HepG2 (cell line): Measurements from ENCODE around the gene SMIM13. TPM values are rescaled to one million over a fixed set of nuclear protein-coding genes. Genes with fewer than 3 reads are reported as not detected.

Experiments used
- ATAC-seq: fragments of 200-7000 bp; cut with Tn5 transposase; 3 replicates; pipeline ENCODE4 v1.9.1; 2020; ENCODE audit warnings: mild to moderate bottlenecking, moderate library complexity
- BruUV-seq: library from RNA; stranded (reverse); fragments of 400-500 nt; replicated peaks from 2 replicates; lab custom pipeline; 2021; lab: Mats Ljungman, UMichigan
- CTCF ChIA-PET: fragments of 300-600 bp; formaldehyde crosslinking; extraction: SDS; loops from one replicate; lab custom pipeline; 2021; ENCODE audit warnings: low total read pairs, inconsistent platforms, low intra/inter-chr PET ratio; lab: Yijun Ruan, JAX
- POLR2A ChIA-PET: fragments of 350-600 bp; sonication (Branson Sonifier 250); formaldehyde crosslinking; loops from one replicate; lab custom pipeline; 2020; ENCODE audit warnings: antibody characterized with exemption, inconsistent platforms; lab: Yijun Ruan, JAX
- DNase-seq: peaks from one replicate; pipeline ENCODE4 v3.0.0-alpha.2; 2015; ENCODE audit warnings: low spot score
- FAIRE-seq: peaks from 3 replicates; lab custom pipeline; 2011; peaks lifted over from hg19 to GRCh38; lab: Jason Lieb, UNC
- H2AFZ ChIP-seq: one replicate; pipeline ENCODE4 v1.6.1; 2011; ENCODE audit warnings: low read length, inconsistent platforms
- H3K27ac ChIP-seq: fragments of 300-600 bp; 3 replicates; pipeline ENCODE4 v1.8.0; 2011; ENCODE audit warnings: mixed run types, mild to moderate bottlenecking, mixed read lengths, low read length, inconsistent platforms; ENCODE audit not compliant: insufficient read depth; ENCODE audit errors: extremely low read length
- H3K27me3 ChIP-seq, 2 experiments: fragments of 200-600 bp in 1 of 2; 2 replicates in 1 of 2; 3 replicates in 1 of 2; pipeline versions ENCODE4 v1.6.0 to v1.8.0; 2011; ENCODE audit warnings: low read length in 2 of 2, mild to moderate bottlenecking in 2 of 2, moderate library complexity in 2 of 2, inconsistent platforms in 1 of 2; ENCODE audit not compliant: insufficient read depth in 2 of 2, control insufficient read depth in 1 of 2
- H3K36me3 ChIP-seq, 2 experiments: fragments of 200-600 bp in 1 of 2; replicated peaks in 1 of 2; 2 replicates in 1 of 2; 3 replicates in 1 of 2; pipeline versions ENCODE4 v1.5.1 to v1.8.0; 2011; ENCODE audit warnings: low read length in 2 of 2, inconsistent platforms in 1 of 2; ENCODE audit not compliant: insufficient read depth in 2 of 2, control insufficient read depth in 1 of 2
- H3K4me1 ChIP-seq: 2 replicates; pipeline ENCODE4 v1.5.1; 2012; ENCODE audit warnings: low read length, inconsistent platforms; ENCODE audit not compliant: insufficient read depth
- H3K4me2 ChIP-seq: 2 replicates; pipeline ENCODE4 v1.6.0; 2011; ENCODE audit warnings: low read depth, low read length, inconsistent platforms
- H3K4me3 ChIP-seq, 3 experiments: fragments of 200-600 bp in 1 of 3; sonication (generic), shearing (Covaris generic) in 1 of 3; replicated peaks in 1 of 3; 2 replicates each; pipeline ENCODE4 v1.5.1; 2011 to 2016; ENCODE audit warnings: low read length in 3 of 3, inconsistent platforms in 2 of 3, low read depth in 2 of 3, mild to moderate bottlenecking in 2 of 3, control low read depth in 1 of 3, mixed read lengths in 1 of 3; ENCODE audit not compliant: insufficient read depth in 1 of 3
- H3K79me2 ChIP-seq: one replicate; pipeline ENCODE4 v1.6.1; 2011; ENCODE audit warnings: low read length, inconsistent platforms; ENCODE audit not compliant: insufficient read depth
- H3K9ac ChIP-seq: 2 replicates; pipeline ENCODE4 v1.6.0; 2011; ENCODE audit warnings: mild to moderate bottlenecking, low read depth, low read length, inconsistent platforms; ENCODE audit not compliant: insufficient read depth
- H3K9me3 ChIP-seq: 2 replicates; pipeline ENCODE4 v1.5.1; 2012; ENCODE audit warnings: mild to moderate bottlenecking, low read length
- H4K20me1 ChIP-seq: 2 replicates; pipeline ENCODE4 v1.6.0; 2011; ENCODE audit warnings: inconsistent platforms, mild to moderate bottlenecking, low read length, moderate library complexity; ENCODE audit not compliant: insufficient read depth
- ASH2L ChIP-seq: fragments of 300-600, 200-600 bp; sonication (generic); IDR thresholded peaks from 2 replicates; pipeline ENCODE4 v1.7.0; 2017; ENCODE audit warnings: low read depth, mild to moderate bottlenecking, moderate library complexity, mixed read lengths, low read length; ENCODE audit not compliant: insufficient read length
- CBFB ChIP-seq: sonication (generic); formaldehyde crosslinking; IDR thresholded peaks from 2 replicates; pipeline ENCODE4 v1.4.0; 2020; ENCODE audit warnings: missing genetic modification reagents
- CEBPG ChIP-seq: IDR thresholded peaks from 2 replicates; pipeline ENCODE4 v1.6.1; 2016
- FOXO1 ChIP-seq: sonication (generic); formaldehyde crosslinking; IDR thresholded peaks from 2 replicates; pipeline ENCODE4 v1.4.0; 2020; ENCODE audit warnings: missing genetic modification reagents
- JUND ChIP-seq: sonication (generic); formaldehyde crosslinking; IDR thresholded peaks from 2 replicates; pipeline ENCODE4 v1.8.0; 2022; ENCODE audit warnings: mild to moderate bottlenecking, missing genetic modification reagents
- KLF6 ChIP-seq: IDR thresholded peaks from 2 replicates; pipeline ENCODE4 v1.8.0; 2016; ENCODE audit warnings: missing biosample characterization, missing genetic modification reagents
- MAZ ChIP-seq, 2 experiments: sonication (generic) in 1 of 2; formaldehyde crosslinking in 1 of 2; IDR thresholded peaks; 2 replicates each; pipeline versions ENCODE4 v1.5.0 to v1.6.1; 2012 to 2020; ENCODE audit warnings: low read depth in 2 of 2, mild to moderate bottlenecking in 2 of 2, borderline replicate concordance in 1 of 2, improper control_type of control experiment in 1 of 2, low read length in 1 of 2, missing genetic modification reagents in 1 of 2, moderate library complexity in 1 of 2
- NONO ChIP-seq, 2 experiments: fragments of 450-650 bp in 1 of 2; sonication (generic) in 1 of 2; formaldehyde crosslinking in 1 of 2; IDR thresholded peaks in 1 of 2; conservative IDR thresholded peaks in 1 of 2; 2 replicates each; pipeline versions ENCODE4 v1.6.1 to v1.8.0; 2017 to 2022; ENCODE audit warnings: mild to moderate bottlenecking in 1 of 2, missing genetic modification reagents in 1 of 2, moderate library complexity in 1 of 2
- NR2F1 ChIP-seq, 2 experiments: fragments of 450-650 bp in 1 of 2; formaldehyde crosslinking in 1 of 2; IDR thresholded peaks; 2 replicates each; pipeline versions ENCODE4 v1.5.0 to v1.6.1; 2016 to 2020; ENCODE audit warnings: mild to moderate bottlenecking in 1 of 2, missing compliant biosample characterization in 1 of 2, missing genetic modification reagents in 1 of 2, moderate library complexity in 1 of 2
- PPARG ChIP-seq: conservative IDR thresholded peaks from 2 replicates; pipeline ENCODE4 v1.6.1; 2016; ENCODE audit warnings: missing biosample characterization, missing genetic modification reagents
- SALL1 ChIP-seq: sonication (generic); formaldehyde crosslinking; IDR thresholded peaks from 2 replicates; pipeline ENCODE4 v1.8.0; 2022; ENCODE audit warnings: mild to moderate bottlenecking, missing genetic modification reagents
- SALL2 ChIP-seq: sonication (generic); formaldehyde crosslinking; IDR thresholded peaks from 2 replicates; pipeline ENCODE4 v1.8.1; 2023; ENCODE audit warnings: mild to moderate bottlenecking, missing genetic modification reagents, inconsistent platforms
- SRF ChIP-seq: IDR thresholded peaks from 2 replicates; pipeline ENCODE4 v1.6.1; 2011; ENCODE audit warnings: mild to moderate bottlenecking, low read depth, low read length, moderate library complexity
- ZFP36 ChIP-seq: fragments of 150-350 bp; IDR thresholded peaks from 2 replicates; pipeline ENCODE4 v1.6.1; 2018; ENCODE audit warnings: borderline replicate concordance, low read length, low read depth; ENCODE audit not compliant: partially characterized antibody
- ZNF136 ChIP-seq: sonication (generic); formaldehyde crosslinking; IDR thresholded peaks from 2 replicates; pipeline ENCODE4 v1.8.1; 2022; ENCODE audit warnings: low read depth, mild to moderate bottlenecking, moderate library complexity, missing genetic modification reagents
- ZNF331 ChIP-seq: sonication (generic); formaldehyde crosslinking; IDR thresholded peaks from 2 replicates; pipeline ENCODE4 v1.4.0; 2020; ENCODE audit warnings: missing genetic modification reagents
- ZNF788 ChIP-seq: sonication (generic); formaldehyde crosslinking; IDR thresholded peaks from 2 replicates; pipeline ENCODE4 v1.5.0; 2020; ENCODE audit warnings: mild to moderate bottlenecking, missing genetic modification reagents, borderline replicate concordance
- ZNF816 ChIP-seq: sonication (generic); formaldehyde crosslinking; IDR thresholded peaks from 2 replicates; pipeline ENCODE4 v1.8.0; 2022; ENCODE audit warnings: missing genetic modification reagents, mild to moderate bottlenecking, borderline replicate concordance
- ZSCAN21 ChIP-seq: sonication (generic); formaldehyde crosslinking; IDR thresholded peaks from 2 replicates; pipeline ENCODE4 v1.8.0; 2022; ENCODE audit warnings: mild to moderate bottlenecking, missing genetic modification reagents, moderate library complexity, borderline replicate concordance
- WGBS: methylation state at CpG from one replicate; pipeline ENCODE4 v1.1.6; 2017; ENCODE audit warnings: low lambda C conversion rate; 5-methylcytosine and 5-hydroxymethylcytosine counted together
- in situ Hi-C: cut with HindIII; loops from 2 replicates; pipeline ENCODE4 v1.10.0; 2017; ENCODE audit warnings: low pct_unique_long_range_greater_than_20kb; ENCODE audit not compliant: extremely low pct_ligation_motif_present
- intact Hi-C: fragments of 100-400 bp; cut with micrococcal nuclease; formaldehyde crosslinking; loops from one replicate; pipeline ENCODE4 v1.10.0; 2022; ENCODE audit not compliant: unreplicated experiment
- polyA plus RNA-seq, 8 experiments: library from polyadenylated mRNA; depleted of rRNA in 3 of 8; stranded (reverse) in 7 of 8; unstranded in 1 of 8; fragments of >200 nt; fragmentation: Illumina TruSeq in 4 of 8; extraction: Trizol in 4 of 8; gene quantifications; 2 replicates each; pipeline versions ENCODE4 v1.2.1 to v1.2.3, GENCODE V29; 2011 to 2016; ENCODE audit warnings: low read depth in 4 of 8, missing spikeins in 1 of 8, mixed read lengths in 1 of 8; ENCODE audit not compliant: insufficient read depth in 1 of 8
- total RNA-seq, 5 experiments: library from RNA; depleted of rRNA; stranded (reverse); fragments of >200 nt; fragmentation: Illumina TruSeq; extraction: Trizol; gene quantifications; 2 replicates each; pipeline ENCODE4 v1.2.3, GENCODE V29; 2016; ENCODE audit warnings: low read depth in 1 of 5
- TF ChIP-seq, protein P1 (sequence below): sonication (generic); formaldehyde crosslinking; IDR thresholded peaks from 2 replicates; pipeline ENCODE4 v1.5.0; 2020; ENCODE audit warnings: missing genetic modification reagents
- TF ChIP-seq, protein P2 (sequence below): sonication (generic); formaldehyde crosslinking; IDR thresholded peaks from 2 replicates; pipeline ENCODE4 v1.8.1; 2023; ENCODE audit warnings: mild to moderate bottlenecking, missing genetic modification reagents

The SMIM13 gene
- total and polyA plus RNA-seq, 2 of the 13 experiments (the other 11 are each of a cell fraction or from before 2014, with no cell fraction given), result 2.7 to 10.2 TPM

DNA sequence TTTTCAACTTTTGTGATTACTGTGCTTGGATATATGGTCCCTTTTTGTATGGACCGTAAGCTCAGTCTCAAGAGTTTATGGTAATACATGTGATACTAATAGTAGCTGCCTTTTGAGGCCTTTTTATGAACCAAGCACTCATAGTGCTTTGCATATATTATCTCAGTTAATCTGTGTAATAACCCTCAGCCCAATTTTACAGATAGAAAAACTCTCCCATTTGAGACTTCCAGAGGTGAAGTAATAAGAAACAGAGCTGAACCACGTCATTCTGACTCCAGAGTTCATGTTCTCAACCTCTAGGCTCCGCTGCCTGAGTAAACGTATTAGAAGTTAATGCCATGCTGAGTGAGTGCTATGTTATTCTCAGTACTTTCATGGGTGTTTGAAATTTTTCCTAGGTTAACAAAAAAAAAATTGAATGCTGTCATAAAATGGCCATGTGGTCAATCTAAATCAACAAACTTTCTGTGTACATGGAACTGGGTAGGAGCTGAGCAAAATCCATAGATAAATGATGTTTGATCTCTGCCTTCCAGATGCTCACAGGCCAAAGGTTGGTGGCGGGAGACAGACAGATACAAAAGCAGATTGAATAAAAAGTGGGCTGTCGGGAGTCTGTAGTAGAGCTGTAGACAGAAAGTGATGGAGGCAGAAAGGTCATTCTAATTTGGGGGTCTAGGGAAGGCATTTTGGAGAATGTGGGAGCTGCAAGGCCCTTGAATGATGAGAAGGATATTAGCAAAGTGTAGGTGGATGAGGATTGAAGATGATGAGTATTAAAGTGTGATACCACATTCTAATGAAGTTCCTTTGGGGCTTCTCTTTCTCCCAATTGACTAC lies 26.9 kb upstream of the SMIM13 start:
- ATAC-seq, result peak; percentile 93
- TF ChIP-seq NR2F1 (CRISPR knock-in tag; IDR thresholded peaks at IDR 0.05), result peak in 1 of 2 experiments; percentile 84; a peak in 3 of 4 replicates
- TF ChIP-seq ZSCAN21 (CRISPR knock-in tag), result peak; percentile 60; the same call in 1 of the 2 replicates
- no peak for TF ChIP-seq ZFP36
- TF ChIP-seq NONO (IDR thresholded peaks at IDR 0.05), result no peak
- 0 out of 2 replicates have a peak, but pooled peaks have one; percentile 48 for TF ChIP-seq NONO (CRISPR knock-in tag; conservative IDR thresholded peaks at IDR 0.05)
- TF ChIP-seq, protein P1, sequence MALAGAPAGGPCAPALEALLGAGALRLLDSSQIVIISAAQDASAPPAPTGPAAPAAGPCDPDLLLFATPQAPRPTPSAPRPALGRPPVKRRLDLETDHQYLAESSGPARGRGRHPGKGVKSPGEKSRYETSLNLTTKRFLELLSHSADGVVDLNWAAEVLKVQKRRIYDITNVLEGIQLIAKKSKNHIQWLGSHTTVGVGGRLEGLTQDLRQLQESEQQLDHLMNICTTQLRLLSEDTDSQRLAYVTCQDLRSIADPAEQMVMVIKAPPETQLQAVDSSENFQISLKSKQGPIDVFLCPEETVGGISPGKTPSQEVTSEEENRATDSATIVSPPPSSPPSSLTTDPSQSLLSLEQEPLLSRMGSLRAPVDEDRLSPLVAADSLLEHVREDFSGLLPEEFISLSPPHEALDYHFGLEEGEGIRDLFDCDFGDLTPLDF (CRISPR knock-in tag), result peak; percentile 60; the same call in 1 of the 2 replicates
- peak; percentile 26; the same call in 1 of the 2 replicates for TF ChIP-seq ZNF136 (CRISPR knock-in tag)
- TF ChIP-seq JUND (CRISPR knock-in tag), result peak; percentile 12; the same call in 1 of the 2 replicates
- TF ChIP-seq CBFB (CRISPR knock-in tag), result peak; percentile 72
- TF ChIP-seq CEBPG (CRISPR knock-in tag), result peak; percentile 17; the same call in 1 of the 2 replicates
- TF ChIP-seq SALL2 (CRISPR knock-in tag), result 0 out of 2 replicates have a peak, but pooled peaks have one; percentile 26
- no peak for TF ChIP-seq SRF
- TF ChIP-seq SALL1 (CRISPR knock-in tag), result peak; percentile 63; the same call in 1 of the 2 replicates
- TF ChIP-seq ZNF816 (CRISPR knock-in tag), result no peak; the same call in 1 of the 2 replicates
- TF ChIP-seq PPARG (CRISPR knock-in tag), result peak; percentile 84
- TF ChIP-seq FOXO1 (CRISPR knock-in tag), result peak; percentile 62; the same call in 1 of the 2 replicates
- TF ChIP-seq ZNF788 (CRISPR knock-in tag), result no peak
- no peak for TF ChIP-seq MAZ (IDR thresholded peaks at IDR 0.05; ENCODE audit: borderline replicate concordance, low read depth, low read length)
- TF ChIP-seq MAZ (CRISPR knock-in tag; IDR thresholded peaks at IDR 0.05; ENCODE audit: low read depth), result 0 out of 2 replicates have a peak, but pooled peaks have one; percentile 39
- peak; percentile 90 for TF ChIP-seq ASH2L
- TF ChIP-seq ZNF331 (CRISPR knock-in tag), result peak; percentile 77
- TF ChIP-seq, protein P2, sequence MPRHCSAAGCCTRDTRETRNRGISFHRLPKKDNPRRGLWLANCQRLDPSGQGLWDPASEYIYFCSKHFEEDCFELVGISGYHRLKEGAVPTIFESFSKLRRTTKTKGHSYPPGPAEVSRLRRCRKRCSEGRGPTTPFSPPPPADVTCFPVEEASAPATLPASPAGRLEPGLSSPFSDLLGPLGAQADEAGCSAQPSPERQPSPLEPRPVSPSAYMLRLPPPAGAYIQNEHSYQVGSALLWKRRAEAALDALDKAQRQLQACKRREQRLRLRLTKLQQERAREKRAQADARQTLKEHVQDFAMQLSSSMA (CRISPR knock-in tag), result no peak
- no peak for TF ChIP-seq KLF6 (CRISPR knock-in tag)

More for the DNA sequence above, 26.9 kb upstream of the SMIM13 start:
- H3K4me3 ChIP-seq, result peak overlapping the region; percentile 21 to 51 (median 22); a peak in 4 of 6 replicates
- 4% methylated on average over 6 of the region's 6 CpGs for WGBS
- no peaks in the 10 kb centered on the region for H3K27me3 ChIP-seq
- no TSS peak for BruUV-seq
- peak overlapping the region; percentile 74 for H3K27ac ChIP-seq
- intact Hi-C loops, result loop anchor here (1.0 kb wide), 4 partner anchors 22 to 344 kb away; partner anchors contain the start of gene ELOVL2
- CTCF ChIA-PET, result interaction anchor here (0.8 to 4.2 kb wide), 4 partner anchors 22 to 115 kb away, joined by 3 to 130 read pairs (median 22); partner anchors contain the start of gene ELOVL2
- no peaks in the 10 kb centered on the region for H3K79me2 ChIP-seq
- peaks cover 47% of the 10 kb centered on the region for H3K4me1 ChIP-seq
- H3K36me3 ChIP-seq, result no peaks in the 10 kb centered on the region
- DNase-seq (peak; percentile 95), FAIRE-seq (peak; percentile 72)
- peak overlapping the region; percentile 48 for H3K9ac ChIP-seq
- no peaks in the 10 kb centered on the region for H4K20me1 ChIP-seq
- in situ Hi-C loops, result loop anchor here (5.0 to 25.0 kb wide), 2 partner anchors 114 to 579 kb away; no protein-coding TSS in a partner anchor
- POLR2A ChIA-PET, result interaction anchor here (0.6 to 2.3 kb wide), 10 partner anchors 8 to 115 kb away, joined by 3 to 18 read pairs (median 4); partner anchors contain the start of gene SMIM13
- no peaks in the 10 kb centered on the region for H3K9me3 ChIP-seq
- peak overlapping the region; percentile 93 for H3K4me2 ChIP-seq
- H2AFZ ChIP-seq, result no peak overlapping the region
